Measurements from ENCODE around the gene ZBTB1. TPM values are rescaled to one million over a fixed set of nuclear protein-coding genes. Genes with fewer than 3 reads are reported as not detected.

The ZBTB1 gene
- 28.6 TPM for polyA plus RNA-seq (ENCODE audit: insufficient read length)

- peak; percentile 83 for DNase-seq
Observed at GRCh38 chr14:64504310-64504896, at the start of gene ZBTB1. TSS of gene ZBTB1 (plus strand) at chr14:64504770. CDS start at chr14:64521505, 16,735 bp downstream.

- no peak for DNase-seq
Observed at GRCh38 chr14:64459405-64460136, 45.0 kb upstream of the ZBTB1 start.

- no peak for DNase-seq
Observed at GRCh38 chr14:64461221-64461620, 43.3 kb upstream of the ZBTB1 start.

GRCh38 chr14:64463195-64463594 is 41.4 kb upstream of the ZBTB1 start:
- no peak for DNase-seq

- no peak for DNase-seq
Observed at GRCh38 chr14:64463873-64464272, 40.7 kb upstream of the ZBTB1 start.

- DNase-seq = no peak
Observed at GRCh38 chr14:64464651-64465050, 39.9 kb upstream of the ZBTB1 start.

- DNase-seq = peak; percentile 69
Observed at GRCh38 chr14:64465191-64465822, 39.3 kb upstream of the ZBTB1 start, which contains the start of gene AKAP5. TSS of gene AKAP5 (plus strand) at chr14:64465499. CDS start at chr14:64468395, 2,896 bp downstream.

- DNase-seq = peak; percentile 46
Observed at GRCh38 chr14:64465831-64466554, 38.6 kb upstream of the ZBTB1 start.

- no peak for DNase-seq
Observed at GRCh38 chr14:64467101-64467500, 37.5 kb upstream of the ZBTB1 start.

- DNase-seq = no peak
Observed at GRCh38 chr14:64467566-64467965, 37.0 kb upstream of the ZBTB1 start.

- no peak for DNase-seq
Observed at GRCh38 chr14:64468451-64468850, 36.1 kb upstream of the ZBTB1 start.

- no peak for DNase-seq
Observed at GRCh38 chr14:64474041-64474440, 30.5 kb upstream of the ZBTB1 start.

GRCh38 chr14:64474698-64475097 is 29.9 kb upstream of the ZBTB1 start:
- DNase-seq = no peak

GRCh38 chr14:64475585-64476273 is 28.8 kb upstream of the ZBTB1 start:
- no peak for DNase-seq

GRCh38 chr14:64476438-64476837 is 28.1 kb upstream of the ZBTB1 start:
- no peak for DNase-seq

- DNase-seq = no peak
Observed at GRCh38 chr14:64478634-64479250, 25.8 kb upstream of the ZBTB1 start.

- DNase-seq = no peak
Observed at GRCh38 chr14:64488590-64489099, 15.9 kb upstream of the ZBTB1 start.

- no peak for DNase-seq
Observed at GRCh38 chr14:64491637-64492036, 12.9 kb upstream of the ZBTB1 start.

- no peak for DNase-seq
Observed at GRCh38 chr14:64493455-64493854, 11.1 kb upstream of the ZBTB1 start.

GRCh38 chr14:64495252-64495651 is 9.3 kb upstream of the ZBTB1 start:
- DNase-seq = no peak

- DNase-seq = no peak
Observed at GRCh38 chr14:64496764-64497163, 7.8 kb upstream of the ZBTB1 start.

- DNase-seq = no peak
Observed at GRCh38 chr14:64500088-64500487, 4.5 kb upstream of the ZBTB1 start.
